HG03460 (cell line): ENCODE measurements around the gene FECH.
"Not testable (repeated sequence)": the region's sequence is repeated elsewhere in the genome, so short reads cannot be mapped to it uniquely, and the experiment has no call there.

Source experiments
- ATAC-seq: cut with Tn5 transposase; IDR thresholded peaks from one replicate; pipeline ENCODE4 v1.9.1; 2021; ENCODE audit not compliant: unreplicated experiment

Gene FECH

GRCh38 chr18:57586251-57587049 lies at the start of gene FECH:
Gene FECH (minus strand): TSS chr18:57586702. CDS start chr18:57586620, 82 bp downstream.
- ATAC-seq: peak; percentile 96

- ATAC-seq: no peak
Measured at GRCh38 chr18:57635003-57635822, 48.7 kb upstream of the FECH start.

- ATAC-seq: no peak
Measured at GRCh38 chr18:57631697-57632096, 45.2 kb upstream of the FECH start.

DNA sequence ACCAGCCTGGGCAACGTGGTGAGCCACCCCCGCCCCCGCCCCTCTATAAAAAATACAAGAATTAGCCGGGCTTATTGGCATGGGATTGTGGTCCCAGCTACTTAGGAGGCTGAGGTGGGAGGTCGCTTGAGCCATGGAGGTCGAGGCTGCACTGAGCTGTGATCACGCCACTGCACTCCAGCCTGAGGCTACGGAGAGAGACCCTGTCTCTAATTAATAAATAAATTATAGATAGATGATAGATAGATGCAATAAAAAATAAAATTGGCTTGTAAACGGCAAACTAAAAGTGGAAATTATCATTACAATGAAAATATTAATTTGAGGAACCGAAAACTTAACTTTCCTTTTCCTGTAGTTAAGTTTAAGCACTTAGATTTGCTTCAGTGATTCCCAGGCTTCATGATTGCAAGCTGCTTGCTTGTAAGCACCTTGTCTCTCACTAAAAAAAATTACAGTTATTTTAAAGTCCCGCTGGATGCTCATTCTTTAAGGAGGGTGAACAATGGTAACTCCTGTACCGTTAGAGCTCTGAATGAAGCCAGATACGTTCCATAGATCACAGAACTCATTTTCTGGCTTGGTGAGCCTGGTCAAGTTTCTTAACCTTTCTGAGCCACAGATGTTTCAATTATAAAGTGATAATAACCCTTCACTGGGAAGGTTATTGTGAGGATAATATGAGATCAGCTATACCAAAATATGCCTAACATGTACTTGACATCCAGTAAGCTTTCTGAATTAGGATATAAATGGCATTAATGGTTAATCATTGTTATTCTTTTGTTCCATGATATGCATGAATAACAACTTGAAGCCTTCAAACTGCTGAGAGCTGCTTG lies 44.5 kb upstream of the FECH start:
- ATAC-seq: peak; percentile 41

GRCh38 chr18:57630002-57630753 lies 43.7 kb upstream of the FECH start:
- ATAC-seq: peak; percentile 87

DNA sequence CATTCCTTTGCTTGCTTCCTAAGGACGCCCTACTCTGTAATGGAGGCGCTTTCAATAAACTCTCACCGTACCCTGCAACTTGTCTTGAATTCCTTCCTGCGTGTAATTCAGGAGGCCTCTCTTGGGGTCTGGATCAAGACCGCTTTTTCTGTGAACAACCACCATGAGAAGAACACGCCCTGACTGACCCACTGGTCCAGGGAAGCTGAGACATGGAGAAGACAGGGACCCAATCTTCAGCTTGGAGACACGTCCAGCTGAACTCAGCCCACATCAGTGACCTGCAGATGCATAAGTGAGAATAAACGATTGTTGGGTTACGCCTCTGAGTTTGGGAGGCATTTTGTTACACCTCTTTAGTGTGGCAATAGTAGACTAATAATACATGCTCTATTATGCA lies 42.9 kb upstream of the FECH start:
- ATAC-seq: no peak

DNA sequence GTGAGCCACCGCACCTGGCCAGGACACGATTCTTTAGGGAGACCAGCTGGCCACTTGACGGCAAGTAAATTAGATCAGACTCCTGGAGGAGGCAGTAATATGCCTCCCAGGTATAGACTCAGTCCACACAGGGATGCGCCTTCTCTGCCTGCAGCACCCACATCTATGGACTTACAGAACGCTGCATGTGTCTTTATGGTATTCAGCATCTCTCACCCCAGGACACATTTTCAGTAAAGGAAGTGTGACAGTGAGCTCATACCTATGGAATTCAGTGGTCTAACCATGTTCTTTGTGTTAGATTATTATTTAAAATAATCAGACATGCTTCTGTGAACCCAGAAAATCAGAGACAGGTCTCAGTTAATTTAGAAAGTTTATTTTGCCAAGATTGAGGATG lies 41.0 kb upstream of the FECH start:
- no peak for ATAC-seq

DNA sequence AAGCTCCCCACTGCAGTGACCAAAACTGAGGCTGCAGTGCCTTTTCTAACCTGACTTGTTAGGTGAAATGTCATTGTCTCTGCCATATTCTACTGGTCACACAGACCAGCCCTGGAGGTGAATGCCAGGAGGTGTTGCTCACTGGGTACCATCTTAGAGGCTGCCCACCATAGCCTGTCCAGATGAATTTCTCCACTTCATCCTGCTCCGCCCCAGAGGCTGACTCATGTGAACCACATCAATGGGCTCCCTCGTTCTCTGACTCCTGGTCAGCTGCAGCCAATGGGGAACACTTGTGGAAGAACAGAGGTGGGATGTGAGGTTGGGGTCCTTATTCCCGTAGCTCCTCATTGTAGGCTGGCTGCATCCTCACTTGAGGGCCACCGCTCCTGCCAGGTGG lies 38.5 kb upstream of the FECH start:
- no peak for ATAC-seq

GRCh38 chr18:57621246-57621604 lies 34.7 kb upstream of the FECH start:
- peak; percentile 27 for ATAC-seq

DNA sequence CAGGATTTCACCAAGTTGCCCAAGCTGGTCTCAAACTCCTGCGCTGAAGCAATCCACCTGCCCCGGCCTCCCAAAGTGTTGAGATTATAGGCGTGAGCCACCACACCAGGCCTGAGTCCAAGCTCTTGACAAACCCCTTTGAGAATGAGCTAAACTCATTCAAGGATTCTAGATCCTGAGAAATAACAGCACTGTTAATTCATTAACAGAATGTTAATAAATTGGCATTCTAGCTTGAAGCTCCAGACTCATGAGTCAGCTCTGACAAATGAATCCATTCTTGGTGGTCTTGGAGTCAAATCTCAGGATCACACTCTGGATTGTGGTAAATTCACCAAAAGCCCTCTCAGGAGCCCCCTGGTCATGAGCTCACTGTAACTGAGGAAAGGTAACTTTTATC lies 33.4 kb upstream of the FECH start:
- ATAC-seq: no peak

DNA sequence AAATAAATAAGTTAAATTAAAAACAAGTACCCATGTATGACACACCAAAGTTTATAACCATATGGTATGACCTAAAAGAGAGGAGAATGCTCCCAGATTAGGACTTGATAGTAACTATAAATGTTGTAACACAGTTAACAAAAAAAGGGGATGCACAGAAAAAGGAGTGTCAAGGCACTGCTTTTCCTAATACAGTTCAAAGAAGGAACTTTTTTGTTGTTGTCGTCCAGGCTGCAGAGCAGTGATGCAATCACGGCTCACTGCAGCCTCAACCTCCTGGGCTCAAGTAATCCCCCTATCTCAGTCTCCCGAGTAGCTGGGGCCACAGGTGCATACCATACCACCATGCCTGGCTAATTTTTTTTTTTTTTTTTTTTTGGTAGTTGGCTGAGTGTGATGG lies 32.4 kb upstream of the FECH start:
- ATAC-seq: no peak

- ATAC-seq: no peak
Measured at GRCh38 chr18:57603871-57604270, 17.4 kb upstream of the FECH start.

DNA sequence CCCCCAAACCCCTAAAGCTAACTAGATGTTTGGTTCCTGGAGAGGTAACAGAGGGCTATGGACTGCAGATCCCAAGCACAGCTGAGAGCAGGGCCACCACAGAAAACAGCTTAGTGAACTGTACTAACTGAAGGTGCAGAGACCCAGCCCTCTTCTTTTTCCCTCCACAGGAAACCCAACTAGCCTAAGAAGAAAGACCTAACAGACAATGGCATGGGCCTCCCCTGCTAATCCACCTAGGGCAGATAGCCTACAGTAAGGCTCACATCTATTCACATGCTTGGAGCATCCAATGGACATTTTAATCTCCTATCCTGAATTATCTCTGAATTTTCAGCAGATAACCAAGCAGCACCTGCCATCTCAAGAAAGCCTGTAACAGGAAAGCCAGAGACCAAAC lies 8.8 kb upstream of the FECH start:
- ATAC-seq: no peak

DNA sequence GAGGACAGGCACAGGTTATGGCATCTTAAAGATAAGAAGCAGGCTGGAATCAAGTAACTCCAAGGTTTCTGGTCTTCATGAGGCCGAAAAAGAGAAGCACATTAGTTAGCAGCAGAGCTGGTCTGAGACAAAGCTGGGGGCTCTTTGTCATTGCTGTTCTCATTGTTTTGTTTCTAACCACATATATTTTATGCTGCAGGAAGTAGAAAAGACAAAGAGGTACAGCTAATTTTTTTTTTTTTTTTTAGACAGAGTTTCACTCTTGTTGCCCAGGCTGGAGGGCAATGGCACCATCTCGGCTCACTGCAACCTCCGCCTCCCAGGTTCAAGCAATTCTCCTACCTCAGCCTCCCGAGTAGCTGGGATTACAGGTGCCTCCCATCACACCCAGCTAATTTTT lies 6.2 kb upstream of the FECH start:
- not testable (repeated sequence) for ATAC-seq

GRCh38 chr18:57589161-57589560 lies 2.7 kb upstream of the FECH start:
- no peak for ATAC-seq

DNA sequence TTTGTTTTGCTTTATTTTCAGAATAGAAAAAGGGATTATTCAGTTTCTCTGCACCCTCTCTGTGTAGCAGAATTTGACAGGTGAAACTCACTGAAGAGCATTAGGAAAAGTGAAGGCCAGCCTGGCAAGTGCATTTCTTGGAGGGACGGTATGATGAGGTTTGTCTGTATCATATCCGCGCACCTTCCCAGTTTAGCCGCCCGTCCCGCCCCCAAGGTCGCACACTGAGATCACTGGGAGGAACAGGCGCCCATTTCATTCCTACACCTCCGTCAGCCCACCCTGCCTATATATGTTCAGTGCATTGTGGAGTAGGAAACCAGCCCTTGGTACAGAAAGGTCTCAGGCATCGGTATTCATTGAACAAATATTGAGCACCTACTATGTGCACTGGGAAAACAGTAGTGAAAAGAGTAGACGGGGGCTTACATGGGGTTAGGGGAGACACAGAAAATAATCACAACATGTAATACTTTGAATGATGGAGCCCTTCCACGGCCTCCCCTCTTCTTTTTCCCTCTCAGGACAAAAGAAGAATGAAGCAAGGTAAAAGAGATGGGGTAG lies 678 bp upstream of the FECH start:
- no peak for ATAC-seq

GRCh38 chr18:57585855-57586250 lies 649 bp downstream of the FECH start:
- ATAC-seq: peak; percentile 1

- ATAC-seq: no peak
Measured at GRCh38 chr18:57585421-57585820, 1.1 kb downstream of the FECH start.

GRCh38 chr18:57584444-57584843 lies 2.1 kb downstream of the FECH start:
- no peak for ATAC-seq

- ATAC-seq: no peak
Measured at GRCh38 chr18:57583297-57583835, 3.1 kb downstream of the FECH start.
